ENCODE results near the gene NAA15. TPM values are rescaled to one million over a fixed set of nuclear protein-coding genes. Genes with fewer than 3 reads are reported as not detected.

NAA15 gene
- total RNA-seq, 5 donors from 2014 or later (not counting 1 experiment from before 2014, with no cell fraction given), result 45.1 to 64.0 (median 50.7) TPM

DNA sequence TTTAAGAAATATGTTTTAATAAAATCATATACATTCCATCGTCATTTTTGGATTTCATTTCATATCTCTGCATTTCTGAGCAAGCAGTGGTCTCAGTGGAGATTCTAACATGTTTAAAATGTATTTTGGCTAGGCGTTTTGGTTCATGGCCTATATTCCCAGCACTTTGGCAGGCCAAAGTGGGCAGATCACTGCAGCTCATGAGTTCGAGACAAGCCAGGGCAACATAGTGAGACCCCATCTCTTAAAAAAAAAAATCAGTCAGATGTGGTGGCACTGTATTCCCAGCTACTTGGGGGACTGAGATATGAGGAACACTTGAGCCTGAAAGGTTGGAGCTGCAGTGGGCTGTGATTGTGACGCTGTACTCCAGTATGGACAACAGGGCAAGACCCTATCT lies 85.1 kb downstream of the NAA15 start:
- ChIA-PET CTCF (interaction anchor here (0.5 to 1.2 kb wide), 4 partner anchors 13 to 292 kb away, joined by 3 to 5 read pairs (median 4); no protein-coding TSS in a partner anchor), POLR2A (no interaction called here)
- Histone ChIP-seq H3K4me3 (ENCODE audit: control insufficient read depth in 1 of 2, extremely low read depth in 1 of 2, low read length in 1 of 2) (no peak overlapping the region), H3K36me3 (ENCODE audit: control insufficient read depth in 2 of 2, extremely low read depth in 1 of 2, insufficient read depth in 1 of 2, low read length in 1 of 2) (peaks cover 0 to 44% of the 10 kb centered on the region in 2 donors), H3K27me3 (replicated peaks in 1 of 2; ENCODE audit: control insufficient read depth in 2 of 2, extremely low read depth in 1 of 2, insufficient read depth in 2 of 2, low read length in 1 of 2) (no peaks in the 10 kb centered on the region), H3K27ac (ENCODE audit: low read length) (no peak overlapping the region), H3K9me3 (no peaks in the 10 kb centered on the region), H3K4me1 (ENCODE audit: control insufficient read depth in 1 of 2, extremely low read depth in 1 of 2, insufficient read depth in 2 of 2, low read length in 2 of 2) (no peaks in the 10 kb centered on the region)
- WGBS (ENCODE audit: insufficient coverage), result 100% methylated on average over 2 of the region's 4 CpGs
- DNase-seq (no peak), ATAC-seq (replicated peaks in 1 of 4) (no peak)
- Mint-ChIP-seq H3K27ac (no peak overlapping the region), H3K4me3 (no peak overlapping the region), H3K36me3 (peaks cover 35% of the 10 kb centered on the region), H3K4me1 (peaks cover 0 to 6% (median 5%) of the 10 kb centered on the region in 3 donors), H3K27me3 (no peaks in the 10 kb centered on the region), H3K9me3 (no peaks in the 10 kb centered on the region)

DNA sequence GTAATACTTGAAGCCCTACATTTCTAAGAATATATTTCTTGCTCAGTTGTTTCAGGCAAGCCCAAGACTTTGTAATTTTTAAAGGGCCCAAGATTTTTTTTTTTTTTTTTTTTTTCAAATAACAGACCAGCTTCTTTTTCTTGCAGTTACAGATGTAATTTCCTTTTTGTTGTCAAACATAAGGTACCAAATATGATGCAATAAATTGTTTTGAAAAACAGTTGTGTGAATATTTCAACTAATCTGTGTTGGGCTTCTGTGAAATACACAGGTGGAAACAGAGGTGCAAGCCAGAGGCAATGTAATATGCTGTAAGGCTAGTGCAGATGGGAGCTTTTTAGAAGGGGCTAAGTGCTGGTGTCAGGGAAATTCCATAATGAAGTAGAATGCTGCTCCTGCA lies 87.8 kb downstream of the NAA15 start:
- no peaks in the 10 kb centered on the region for H3K9me3 Mint-ChIP-seq
- H3K27me3 Mint-ChIP-seq, result no peaks in the 10 kb centered on the region
- H3K4me1 Mint-ChIP-seq, result peaks cover 0 to 6% (median 5%) of the 10 kb centered on the region in 3 donors
- Histone ChIP-seq H3K4me3 (ENCODE audit: control insufficient read depth in 1 of 2, extremely low read depth in 1 of 2, low read length in 1 of 2) (no peak overlapping the region), H3K4me1 (ENCODE audit: control insufficient read depth in 1 of 2, extremely low read depth in 1 of 2, insufficient read depth in 2 of 2, low read length in 2 of 2) (no peaks in the 10 kb centered on the region), H3K27me3 (replicated peaks in 1 of 2; ENCODE audit: control insufficient read depth in 2 of 2, extremely low read depth in 1 of 2, insufficient read depth in 2 of 2, low read length in 1 of 2) (no peaks in the 10 kb centered on the region), H3K9me3 (no peaks in the 10 kb centered on the region), H3K27ac (ENCODE audit: low read length) (no peak overlapping the region), H3K36me3 (ENCODE audit: control insufficient read depth in 2 of 2, extremely low read depth in 1 of 2, insufficient read depth in 1 of 2, low read length in 1 of 2) (peaks cover 0 to 42% of the 10 kb centered on the region in 2 donors)
- no peak for DNase-seq
- H3K4me3 Mint-ChIP-seq, result no peak overlapping the region
- ChIA-PET CTCF (no interaction called here), POLR2A (no interaction called here)
- no peak for ATAC-seq (replicated peaks in 1 of 4)
- H3K36me3 Mint-ChIP-seq, result peaks cover 39% of the 10 kb centered on the region
- peak overlapping the region in 1 of 2 donors; percentile 61 for H3K27ac Mint-ChIP-seq

DNA sequence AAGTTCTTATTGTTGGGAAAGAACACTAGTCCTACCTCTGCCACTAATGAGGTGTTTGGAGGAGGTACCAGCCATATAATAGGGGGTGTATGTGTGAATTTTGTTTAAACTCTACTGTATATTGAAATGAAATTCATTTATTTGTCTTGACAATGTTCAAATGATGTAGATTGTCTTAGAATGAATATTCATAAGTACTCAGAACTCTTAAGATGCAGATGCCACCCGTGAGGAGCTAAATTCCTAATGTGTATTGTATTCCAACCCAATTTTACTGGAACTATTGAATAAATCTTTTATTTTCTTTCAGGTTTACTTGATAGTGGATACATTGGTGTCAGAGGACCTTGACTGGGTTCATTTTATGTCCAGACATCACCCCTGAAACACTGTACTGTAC lies 88.7 kb downstream of the NAA15 start:
- H3K27ac ChIP-seq (ENCODE audit: low read length), result no peak overlapping the region
- Mint-ChIP-seq H3K4me1 (peaks cover 0 to 6% (median 5%) of the 10 kb centered on the region in 3 donors), H3K27me3 (no peaks in the 10 kb centered on the region), H3K36me3 (peaks cover 47% of the 10 kb centered on the region), H3K9me3 (no peaks in the 10 kb centered on the region), H3K27ac (no peak overlapping the region), H3K4me3 (no peak overlapping the region)
- ChIA-PET CTCF (no interaction called here), POLR2A (no interaction called here)
- peaks cover 0 to 33% of the 10 kb centered on the region in 2 donors for H3K36me3 ChIP-seq (ENCODE audit: control insufficient read depth in 2 of 2, extremely low read depth in 1 of 2, insufficient read depth in 1 of 2, low read length in 1 of 2)
- no peak for DNase-seq
- H3K27me3 ChIP-seq (replicated peaks in 1 of 2; ENCODE audit: control insufficient read depth in 2 of 2, extremely low read depth in 1 of 2, insufficient read depth in 2 of 2, low read length in 1 of 2), result no peaks in the 10 kb centered on the region
- ATAC-seq (replicated peaks in 1 of 4), result no peak
- H3K4me1 ChIP-seq (ENCODE audit: control insufficient read depth in 1 of 2, extremely low read depth in 1 of 2, insufficient read depth in 2 of 2, low read length in 2 of 2), result no peaks in the 10 kb centered on the region
- no CpG with 5 or more reads among the region's 1 CpG for WGBS (ENCODE audit: insufficient coverage)
- H3K9me3 ChIP-seq, result no peaks in the 10 kb centered on the region
- no peak overlapping the region for H3K4me3 ChIP-seq (ENCODE audit: control insufficient read depth in 1 of 2, extremely low read depth in 1 of 2, low read length in 1 of 2)

DNA sequence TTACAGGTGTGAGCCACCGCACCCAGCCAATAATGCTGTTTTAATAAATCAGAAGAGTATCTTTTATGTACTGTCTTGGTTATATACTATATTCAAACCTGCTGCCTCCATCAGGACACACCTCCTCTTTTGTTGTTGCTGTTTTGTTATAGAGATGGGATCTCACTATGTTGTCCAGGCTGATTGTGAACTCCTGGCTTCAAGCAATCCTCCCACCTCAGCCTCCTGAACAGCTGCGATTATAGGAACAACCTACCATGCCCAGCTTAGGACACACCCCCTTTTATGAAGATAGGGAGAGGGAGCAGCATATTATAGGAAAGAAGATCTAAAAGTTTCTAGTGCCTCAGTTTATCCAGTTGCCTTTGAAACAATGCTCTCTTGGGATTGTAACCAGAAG lies 90.4 kb downstream of the NAA15 start:
- Mint-ChIP-seq H3K27me3 (no peaks in the 10 kb centered on the region), H3K4me1 (peaks cover 0 to 6% (median 5%) of the 10 kb centered on the region in 3 donors), H3K36me3 (peaks cover 40% of the 10 kb centered on the region), H3K27ac (peak overlapping the region in 1 of 2 donors; percentile 36), H3K4me3 (no peak overlapping the region), H3K9me3 (no peaks in the 10 kb centered on the region)
- DNase-seq (no peak), ATAC-seq (replicated peaks in 1 of 4) (no peak)
- Histone ChIP-seq H3K36me3 (ENCODE audit: control insufficient read depth in 2 of 2, extremely low read depth in 1 of 2, insufficient read depth in 1 of 2, low read length in 1 of 2) (peaks cover 0 to 26% of the 10 kb centered on the region in 2 donors), H3K4me1 (ENCODE audit: control insufficient read depth in 1 of 2, extremely low read depth in 1 of 2, insufficient read depth in 2 of 2, low read length in 2 of 2) (no peaks in the 10 kb centered on the region), H3K27ac (ENCODE audit: low read length) (no peak overlapping the region), H3K27me3 (replicated peaks in 1 of 2; ENCODE audit: control insufficient read depth in 2 of 2, extremely low read depth in 1 of 2, insufficient read depth in 2 of 2, low read length in 1 of 2) (no peaks in the 10 kb centered on the region), H3K4me3 (ENCODE audit: control insufficient read depth in 1 of 2, extremely low read depth in 1 of 2, low read length in 1 of 2) (no peak overlapping the region), H3K9me3 (no peaks in the 10 kb centered on the region)
- no CpG with 5 or more reads among the region's 2 CpGs for WGBS (ENCODE audit: insufficient coverage)
- CTCF ChIA-PET, result no interaction called here
- POLR2A ChIA-PET, result no interaction called here

DNA sequence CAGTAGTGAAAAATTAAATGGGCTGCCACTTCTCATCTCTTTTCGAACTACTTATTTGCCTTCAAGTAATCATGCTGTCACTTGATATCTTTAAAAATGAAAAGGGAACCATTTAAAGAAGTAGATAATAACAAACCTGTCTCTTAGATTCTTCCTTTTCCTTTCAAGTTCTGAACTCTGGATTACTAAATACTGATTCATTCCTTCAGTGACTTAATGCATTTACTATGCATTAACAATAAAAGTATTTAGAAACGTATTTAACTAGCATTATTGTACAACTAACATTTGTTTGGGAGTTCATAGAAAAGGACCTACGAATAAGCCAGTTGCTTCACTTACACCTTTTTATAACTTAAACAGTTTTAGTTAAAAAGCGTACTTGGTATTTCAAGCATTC lies 91.5 kb downstream of the NAA15 start:
- peaks cover 0 to 6% (median 5%) of the 10 kb centered on the region in 3 donors for H3K4me1 Mint-ChIP-seq
- DNase-seq (no peak), ATAC-seq (replicated peaks in 1 of 4) (no peak)
- CTCF ChIA-PET, result no interaction called here
- H3K36me3 ChIP-seq (ENCODE audit: control insufficient read depth in 2 of 2, extremely low read depth in 1 of 2, insufficient read depth in 1 of 2, low read length in 1 of 2), result peaks cover 0 to 20% of the 10 kb centered on the region in 2 donors
- H3K9me3 Mint-ChIP-seq, result no peaks in the 10 kb centered on the region
- H3K4me3 ChIP-seq (ENCODE audit: control insufficient read depth in 1 of 2, extremely low read depth in 1 of 2, low read length in 1 of 2), result no peak overlapping the region
- no peaks in the 10 kb centered on the region for H3K9me3 ChIP-seq
- H3K27ac ChIP-seq (ENCODE audit: low read length), result no peak overlapping the region
- POLR2A ChIA-PET, result no interaction called here
- H3K4me3 Mint-ChIP-seq, result no peak overlapping the region
- WGBS (ENCODE audit: insufficient coverage), result no CpG with 5 or more reads among the region's 4 CpGs
- no peaks in the 10 kb centered on the region for H3K4me1 ChIP-seq (ENCODE audit: control insufficient read depth in 1 of 2, extremely low read depth in 1 of 2, insufficient read depth in 2 of 2, low read length in 2 of 2)
- H3K27ac Mint-ChIP-seq, result no peak overlapping the region
- peaks cover 38% of the 10 kb centered on the region for H3K36me3 Mint-ChIP-seq
- H3K27me3 Mint-ChIP-seq, result no peaks in the 10 kb centered on the region
- no peaks in the 10 kb centered on the region for H3K27me3 ChIP-seq (replicated peaks in 1 of 2; ENCODE audit: control insufficient read depth in 2 of 2, extremely low read depth in 1 of 2, insufficient read depth in 2 of 2, low read length in 1 of 2)

DNA sequence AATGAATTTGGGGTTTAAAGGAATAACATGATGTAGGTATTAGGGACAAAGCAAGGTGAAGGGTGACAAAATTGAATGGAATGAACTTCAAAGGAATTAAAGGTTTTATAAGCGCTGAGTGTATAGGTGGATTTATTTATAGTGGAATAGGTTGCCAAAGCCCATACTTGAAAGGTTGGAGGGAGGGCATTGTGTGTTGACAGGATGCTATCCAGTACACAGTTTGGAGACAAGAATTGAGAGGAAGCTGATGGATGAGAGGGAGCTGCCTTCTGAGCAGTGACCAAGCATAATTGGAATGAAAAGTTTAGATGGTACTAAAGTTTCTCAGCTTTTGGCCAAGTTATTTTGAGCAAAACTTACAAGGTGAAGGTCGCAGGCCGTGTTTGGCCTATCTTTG lies 100.1 kb downstream of the NAA15 start:
- no peak overlapping the region for H3K4me3 ChIP-seq (ENCODE audit: control insufficient read depth in 1 of 2, extremely low read depth in 1 of 2, low read length in 1 of 2)
- H3K36me3 Mint-ChIP-seq, result peaks cover 46% of the 10 kb centered on the region
- ChIA-PET POLR2A (no interaction called here), CTCF (no interaction called here)
- H3K27me3 ChIP-seq (replicated peaks in 1 of 2; ENCODE audit: control insufficient read depth in 2 of 2, extremely low read depth in 1 of 2, insufficient read depth in 2 of 2, low read length in 1 of 2), result no peaks in the 10 kb centered on the region
- no peak overlapping the region for H3K4me3 Mint-ChIP-seq
- H3K27me3 Mint-ChIP-seq, result no peaks in the 10 kb centered on the region
- no peak overlapping the region for H3K27ac Mint-ChIP-seq
- H3K36me3 ChIP-seq (ENCODE audit: control insufficient read depth in 2 of 2, extremely low read depth in 1 of 2, insufficient read depth in 1 of 2, low read length in 1 of 2), result peaks cover 0 to 3% of the 10 kb centered on the region in 2 donors
- H3K9me3 Mint-ChIP-seq, result no peaks in the 10 kb centered on the region
- DNase-seq (no peak), ATAC-seq (replicated peaks in 1 of 4) (no peak)
- no peaks in the 10 kb centered on the region for H3K4me1 Mint-ChIP-seq
- no peak overlapping the region for H3K27ac ChIP-seq (ENCODE audit: low read length)
- 100% methylated on average over 2 of the region's 3 CpGs for WGBS (ENCODE audit: insufficient coverage)
- H3K4me1 ChIP-seq (ENCODE audit: control insufficient read depth in 1 of 2, extremely low read depth in 1 of 2, insufficient read depth in 2 of 2, low read length in 2 of 2), result no peaks in the 10 kb centered on the region
- H3K9me3 ChIP-seq, result no peaks in the 10 kb centered on the region

DNA sequence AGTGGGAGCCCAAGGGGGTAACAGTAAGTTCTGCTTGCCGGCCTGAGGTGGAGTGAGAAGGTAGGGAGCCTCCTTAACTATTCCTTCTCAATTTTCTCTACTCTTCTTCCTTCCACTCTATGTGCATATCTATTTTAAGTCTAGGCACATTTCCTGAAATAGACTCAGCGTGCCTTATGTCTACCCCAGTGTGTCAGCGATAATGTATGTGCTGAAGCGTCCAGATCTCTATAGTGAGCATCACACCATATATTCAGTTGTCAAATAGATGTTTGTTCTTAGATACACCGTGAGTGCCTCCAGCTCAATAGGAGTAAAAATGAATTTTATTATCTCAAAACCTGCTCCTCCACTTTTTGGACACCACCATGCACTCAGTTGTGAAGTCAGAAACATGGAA lies 101.1 kb downstream of the NAA15 start:
- H3K4me1 Mint-ChIP-seq, result no peaks in the 10 kb centered on the region
- Histone ChIP-seq H3K27me3 (replicated peaks in 1 of 2; ENCODE audit: control insufficient read depth in 2 of 2, extremely low read depth in 1 of 2, insufficient read depth in 2 of 2, low read length in 1 of 2) (no peaks in the 10 kb centered on the region), H3K9me3 (no peaks in the 10 kb centered on the region), H3K4me3 (ENCODE audit: control insufficient read depth in 1 of 2, extremely low read depth in 1 of 2, low read length in 1 of 2) (no peak overlapping the region), H3K36me3 (ENCODE audit: control insufficient read depth in 2 of 2, extremely low read depth in 1 of 2, insufficient read depth in 1 of 2, low read length in 1 of 2) (no peaks in the 10 kb centered on the region), H3K4me1 (ENCODE audit: control insufficient read depth in 1 of 2, extremely low read depth in 1 of 2, insufficient read depth in 2 of 2, low read length in 2 of 2) (no peaks in the 10 kb centered on the region), H3K27ac (ENCODE audit: low read length) (no peak overlapping the region)
- peaks cover 46% of the 10 kb centered on the region for H3K36me3 Mint-ChIP-seq
- CTCF ChIA-PET, result no interaction called here
- POLR2A ChIA-PET, result no interaction called here
- DNase-seq (no peak), ATAC-seq (replicated peaks in 1 of 4) (no peak)
- H3K4me3 Mint-ChIP-seq, result no peak overlapping the region
- no peak overlapping the region for H3K27ac Mint-ChIP-seq
- 100% methylated on average over 1 of the region's 5 CpGs for WGBS (ENCODE audit: insufficient coverage)
- H3K27me3 Mint-ChIP-seq, result no peaks in the 10 kb centered on the region
- no peaks in the 10 kb centered on the region for H3K9me3 Mint-ChIP-seq

Measured in T-cell (primary cell).